NCI-H524 treated with DMSO at 0.1 percent for 48 hours (cell line): ENCODE measurements around the gene HINT1.

Source experiments
- DNase-seq: peaks from one replicate; lab custom pipeline; 2025; lab: John Stamatoyannopoulos, UW

The HINT1 gene

DNA sequence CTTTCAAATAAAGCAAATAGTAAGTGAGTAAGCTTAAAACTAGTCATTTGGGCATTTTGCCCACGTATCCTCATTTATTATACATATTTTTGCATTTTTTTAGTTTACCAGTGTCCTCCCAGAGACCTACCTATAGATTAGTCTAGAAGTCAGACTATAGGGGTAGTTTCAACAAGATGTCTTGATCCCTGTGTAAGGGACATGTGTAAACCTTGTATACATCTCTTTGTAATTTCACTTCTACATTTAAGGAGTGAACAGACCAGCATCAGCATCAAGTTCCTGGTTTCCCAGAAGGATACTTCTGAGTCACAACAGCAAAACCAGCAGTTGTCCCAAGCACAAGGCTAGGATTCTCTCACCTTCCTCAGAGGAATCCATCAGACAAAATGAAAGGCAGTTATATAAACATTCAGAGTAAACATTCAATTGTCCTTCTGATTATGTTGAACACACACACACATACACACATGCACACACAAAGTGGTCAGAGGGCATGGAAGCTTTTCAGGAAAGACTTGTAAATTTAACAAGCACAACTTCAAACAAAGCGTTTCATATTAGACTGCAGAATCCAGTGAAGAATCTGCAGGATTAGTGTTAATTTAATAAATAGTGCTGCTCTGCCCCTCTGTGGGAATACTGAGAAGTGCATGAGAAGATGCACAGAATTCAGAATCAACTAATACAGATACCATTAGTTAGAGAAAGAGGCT, 55.4 kb downstream of the HINT1 start:
- DNase-seq, result no peak
